H9 (cell line): ENCODE data around the gene CCDC12. TPM values are rescaled to one million over a fixed set of nuclear protein-coding genes. Genes with fewer than 3 reads are reported as not detected.

Experiments
- DNase-seq: peaks from one replicate; pipeline ENCODE4 v3.0.0-alpha.2; 2017
- H2AFZ ChIP-seq: one replicate; pipeline ENCODE4 v1.6.1; 2013; ENCODE audit warnings: mild to moderate bottlenecking, low read length, control low read depth, moderate library complexity
- H2AK5ac ChIP-seq: 2 replicates; pipeline ENCODE4 v1.6.1; 2013; ENCODE audit warnings: low read length, control low read depth, mixed read lengths; ENCODE audit not compliant: insufficient read length
- H2BK120ac ChIP-seq: one replicate; pipeline ENCODE4 v1.6.1; 2013; ENCODE audit warnings: low read depth, mild to moderate bottlenecking, low read length, control low read depth, inconsistent platforms; ENCODE audit not compliant: poor library complexity, severe bottlenecking
- H2BK12ac ChIP-seq: 2 replicates; pipeline ENCODE4 v1.6.1; 2013; ENCODE audit warnings: low read length, control low read depth, mixed read lengths, low read depth; ENCODE audit not compliant: insufficient read length
- H2BK15ac ChIP-seq: 2 replicates; pipeline ENCODE4 v1.6.1; 2013; ENCODE audit warnings: low read depth, low read length, control low read depth
- H2BK20ac ChIP-seq: one replicate; pipeline ENCODE4 v1.6.1; 2013; ENCODE audit warnings: low read depth, mild to moderate bottlenecking, low read length, control low read depth, inconsistent platforms; ENCODE audit not compliant: poor library complexity, severe bottlenecking
- H2BK5ac ChIP-seq: 2 replicates; pipeline ENCODE4 v1.6.1; 2013; ENCODE audit warnings: low read length, control low read depth, mixed read lengths; ENCODE audit not compliant: insufficient read length
- H3K14ac ChIP-seq: 2 replicates; pipeline ENCODE4 v1.6.1; 2013; ENCODE audit warnings: low read length, control low read depth; ENCODE audit not compliant: insufficient read depth
- H3K18ac ChIP-seq: 2 replicates; pipeline ENCODE4 v1.6.1; 2013; ENCODE audit warnings: low read depth, mild to moderate bottlenecking, mixed read lengths, low read length, control low read depth; ENCODE audit not compliant: insufficient read length
- H3K23ac ChIP-seq: 2 replicates; pipeline ENCODE4 v1.6.1; 2013; ENCODE audit warnings: low read length, control low read depth, mixed read lengths, low read depth; ENCODE audit not compliant: insufficient read length
- H3K23me2 ChIP-seq: 2 replicates; pipeline ENCODE4 v1.6.1; 2013; ENCODE audit warnings: low read depth, mild to moderate bottlenecking, mixed read lengths, low read length, control low read depth; ENCODE audit not compliant: insufficient read length, poor library complexity, severe bottlenecking
- H3K27ac ChIP-seq: 2 replicates; pipeline ENCODE4 v1.5.1; 2013; ENCODE audit warnings: low read length, control low read depth, mixed read lengths, low read depth; ENCODE audit not compliant: insufficient read length
- H3K27me3 ChIP-seq: 2 replicates; pipeline ENCODE4 v1.6.1; 2013; ENCODE audit warnings: low read length, control low read depth, inconsistent platforms; ENCODE audit not compliant: insufficient read depth
- H3K4ac ChIP-seq: 2 replicates; pipeline ENCODE4 v1.6.1; 2013; ENCODE audit warnings: low read depth, mild to moderate bottlenecking, control low read depth, inconsistent platforms, low read length, moderate library complexity
- H3K4me1 ChIP-seq: 2 replicates; pipeline ENCODE4 v1.6.1; 2013; ENCODE audit warnings: low read length, control low read depth, inconsistent platforms; ENCODE audit not compliant: insufficient read depth
- H3K4me2 ChIP-seq: 2 replicates; pipeline ENCODE4 v1.6.1; 2013; ENCODE audit warnings: low read length, control low read depth, mixed read lengths; ENCODE audit not compliant: insufficient read length, insufficient read depth
- H3K56ac ChIP-seq: 2 replicates; pipeline ENCODE4 v1.6.1; 2013; ENCODE audit warnings: low read depth, mild to moderate bottlenecking, mixed read lengths, low read length, control low read depth; ENCODE audit not compliant: insufficient read length
- H3K79me1 ChIP-seq: 2 replicates; pipeline ENCODE4 v1.6.1; 2013; ENCODE audit warnings: low read depth, mild to moderate bottlenecking, moderate library complexity, low read length, control low read depth, inconsistent platforms; ENCODE audit not compliant: insufficient read depth, poor library complexity, severe bottlenecking
- H3K79me2 ChIP-seq: 2 replicates; pipeline ENCODE4 v1.6.1; 2013; ENCODE audit warnings: low read length, control low read depth, inconsistent platforms; ENCODE audit not compliant: insufficient read depth
- H3K9ac ChIP-seq: 2 replicates; pipeline ENCODE4 v1.6.1; 2013; ENCODE audit warnings: low read length, control low read depth, mixed read lengths; ENCODE audit not compliant: insufficient read length; ENCODE audit errors: extremely low read depth
- H3K9me3 ChIP-seq: one replicate; pipeline ENCODE4 v1.6.1; 2013; ENCODE audit warnings: low read depth, low read length, inconsistent platforms; ENCODE audit not compliant: control insufficient read depth
- H3T11ph ChIP-seq: one replicate; pipeline ENCODE4 v1.6.1; 2013; ENCODE audit warnings: mild to moderate bottlenecking, low read length, control low read depth, inconsistent platforms
- H4K20me1 ChIP-seq: one replicate; pipeline ENCODE4 v1.6.1; 2013; ENCODE audit not compliant: control insufficient read depth, insufficient read length, insufficient read depth
- H4K5ac ChIP-seq: 2 replicates; pipeline ENCODE4 v1.6.1; 2013; ENCODE audit warnings: low read depth, mild to moderate bottlenecking, mixed read lengths, low read length, control low read depth; ENCODE audit not compliant: insufficient read length
- H4K8ac ChIP-seq: replicated peaks from 2 replicates; pipeline ENCODE4 v1.6.1; 2013; ENCODE audit warnings: low read length, control low read depth, mixed read lengths, low read depth; ENCODE audit not compliant: insufficient read length
- H4K91ac ChIP-seq: 2 replicates; pipeline ENCODE4 v1.6.1; 2013; ENCODE audit warnings: low read depth, mild to moderate bottlenecking, moderate library complexity, mixed read lengths, low read length, control low read depth; ENCODE audit not compliant: insufficient read length
- H3K27ac Mint-ChIP-seq, 3 experiments: 2 replicates in 2 of 3; 3 replicates in 1 of 3; pipeline ENCODE4 v1.8.0; 2020 to 2021; ENCODE audit warnings: mixed read lengths in 3 of 3, mild to moderate bottlenecking in 1 of 3, moderate library complexity in 1 of 3
- H3K27me3 Mint-ChIP-seq: 2 replicates; pipeline ENCODE4 v1.8.0; 2021; ENCODE audit warnings: low read depth, mild to moderate bottlenecking, moderate library complexity, mixed read lengths
- H3K36me3 Mint-ChIP-seq, 3 experiments: 2 replicates in 2 of 3; 3 replicates in 1 of 3; pipeline ENCODE4 v1.8.0; 2020 to 2021; ENCODE audit warnings: low read depth in 3 of 3, mixed read lengths in 3 of 3; ENCODE audit not compliant: insufficient read depth in 1 of 3
- H3K4me1 Mint-ChIP-seq, 2 experiments: 2 replicates each; pipeline ENCODE4 v1.8.0; 2020; ENCODE audit warnings: mixed read lengths in 2 of 2
- H3K4me3 Mint-ChIP-seq, 2 experiments: 2 replicates in 1 of 2; 3 replicates in 1 of 2; pipeline ENCODE4 v1.8.0; 2020 to 2021; ENCODE audit warnings: mild to moderate bottlenecking in 2 of 2, mixed read lengths in 2 of 2, moderate library complexity in 1 of 2
- H3K9me3 Mint-ChIP-seq, 2 experiments: 2 replicates in 1 of 2; 3 replicates in 1 of 2; pipeline ENCODE4 v1.8.0; 2020; ENCODE audit warnings: mild to moderate bottlenecking in 2 of 2, mixed read lengths in 2 of 2, moderate library complexity in 1 of 2
- CTCF ChIP-seq: fragments of 200-600 bp; sonication (generic); conservative IDR thresholded peaks from 3 replicates; pipeline ENCODE4 v1.8.0; 2021; ENCODE audit warnings: antibody characterized with exemption, mild to moderate bottlenecking
- WGBS: extraction: QIAGEN DNeasy Blood & Tissue Kit; methylation state at CpG from one replicate; pipeline ENCODE4 v1.1.7; 2013; ENCODE audit warnings: missing lambda C conversion rate, low lambda C conversion rate, mixed read lengths; ENCODE audit not compliant: insufficient read length; ENCODE audit errors: extremely low coverage; 5-methylcytosine and 5-hydroxymethylcytosine counted together
- total RNA-seq: library from RNA; stranded (reverse); gene quantifications from 2 replicates; pipeline ENCODE4 v1.2.1, GENCODE V29; 2021

Gene CCDC12
- total RNA-seq, 1 experiment from 2014 or later, result 54.0 TPM

DNA sequence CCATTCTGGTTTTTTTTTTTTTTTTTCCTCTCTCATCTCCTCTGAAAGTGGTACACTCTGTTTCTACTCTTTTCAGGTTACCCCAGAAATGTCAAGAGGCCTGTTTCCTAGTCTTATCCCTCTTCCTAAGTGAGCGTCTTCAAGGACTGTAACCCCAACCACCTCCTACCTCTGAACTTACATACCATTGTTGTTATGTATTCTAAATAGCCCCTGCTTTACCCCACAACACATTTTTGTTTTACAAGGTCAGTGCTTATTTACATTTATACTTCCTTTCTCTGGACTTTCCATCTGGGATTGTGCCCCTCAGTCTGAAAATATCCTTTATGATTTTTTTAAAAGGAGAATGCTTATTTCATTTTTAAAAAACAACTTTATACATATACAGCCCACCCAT lies 60.3 kb downstream of the CCDC12 start:
- H3K27me3 ChIP-seq, result no peaks in the 10 kb centered on the region
- H4K8ac ChIP-seq, result no peak overlapping the region
- H4K91ac ChIP-seq, result no peak overlapping the region
- H2BK5ac ChIP-seq, result no peak overlapping the region
- no peak overlapping the region for H2BK20ac ChIP-seq
- H2BK120ac ChIP-seq, result no peak overlapping the region
- no peak overlapping the region for H3K56ac ChIP-seq
- H3K9ac ChIP-seq, result no peak overlapping the region
- no peak overlapping the region for H3K18ac ChIP-seq
- H3K4me1 ChIP-seq, result no peaks in the 10 kb centered on the region
- DNase-seq, result no peak
- TF ChIP-seq CTCF, result no peak
- Mint-ChIP-seq H3K4me1 (no peaks in the 10 kb centered on the region), H3K4me3 (no peak overlapping the region), H3K27me3 (no peaks in the 10 kb centered on the region), H3K27ac (peak overlapping the region in 1 of 3 experiments; percentile 14; a peak in 1 of 7 replicates), H3K36me3 (peaks cover 39 to 45% (median 41%) of the 10 kb centered on the region in 3 experiments), H3K9me3 (peaks cover 5 to 8% of the 10 kb centered on the region in 2 experiments; a peak in 4 of 5 replicates)
- H3K4me2 ChIP-seq, result no peak overlapping the region
- H3K9me3 ChIP-seq, result no peaks in the 10 kb centered on the region
- H3K79me1 ChIP-seq, result no peaks in the 10 kb centered on the region
- no CpG with 5 or more reads among the region's 1 CpG for WGBS
- no peaks in the 10 kb centered on the region for H3K23me2 ChIP-seq
- H3K14ac ChIP-seq, result no peak overlapping the region
- no peak overlapping the region for H3K23ac ChIP-seq
- no peaks in the 10 kb centered on the region for H4K20me1 ChIP-seq
- H3K27ac ChIP-seq, result no peak overlapping the region
- H3T11ph ChIP-seq, result no peak overlapping the region
- no peak overlapping the region for H4K5ac ChIP-seq
- no peaks in the 10 kb centered on the region for H3K79me2 ChIP-seq
- no peak overlapping the region for H2AK5ac ChIP-seq
- no peak overlapping the region for H3K4ac ChIP-seq
- no peak overlapping the region for H2BK12ac ChIP-seq
- no peak overlapping the region for H2AFZ ChIP-seq
- H2BK15ac ChIP-seq, result no peak overlapping the region
